AG04450 (cell line): ENCODE data around the gene ESR2. TPM values are rescaled to one million over a fixed set of nuclear protein-coding genes. Genes with fewer than 3 reads are reported as not detected.
"Not testable (repeated sequence)": the region's sequence is repeated elsewhere in the genome, so short reads cannot be mapped to it uniquely, and the experiment has no call there.

ENCODE experiments used
- CTCF ChIA-PET: fragments of 300-600, 350-600 bp; formaldehyde crosslinking; extraction: SDS; loops from one replicate; lab custom pipeline; 2022; ENCODE audit warnings: antibody characterized with exemption, inconsistent platforms; lab: Charles Lee
- POLR2A ChIA-PET: fragments of 350-600 bp; formaldehyde crosslinking; extraction: SDS; loops from one replicate; lab custom pipeline; 2021; ENCODE audit warnings: antibody characterized with exemption, inconsistent platforms; lab: Yijun Ruan, JAX
- DNase-seq: peaks from one replicate; pipeline ENCODE4 v3.0.0-alpha.2; 2011; ENCODE audit warnings: low read depth, low spot score
- H3K27ac ChIP-seq: one replicate; pipeline ENCODE4 v1.5.1; 2012; ENCODE audit warnings: low read depth, low read length, control low read depth
- H3K27me3 ChIP-seq: one replicate; pipeline ENCODE4 v1.6.0; 2012; ENCODE audit warnings: low read length; ENCODE audit not compliant: control insufficient read depth, insufficient read depth
- H3K4me3 ChIP-seq: 2 replicates; pipeline ENCODE4 v1.5.1; 2011; ENCODE audit warnings: mild to moderate bottlenecking, low read depth, low read length, control low read depth
- H3K9me3 ChIP-seq: 2 replicates; pipeline ENCODE4 v1.5.1; 2012; ENCODE audit warnings: low read length; ENCODE audit not compliant: control insufficient read depth, insufficient read depth
- polyA plus RNA-seq: library from polyadenylated mRNA; depleted of rRNA; stranded (reverse); fragments of >200 nt; gene quantifications from 2 replicates; pipeline ENCODE4 v1.2.3, GENCODE V29; 2011
- TF ChIP-seq, protein P1 (sequence below): IDR thresholded peaks from 2 replicates; pipeline ENCODE4 v1.5.1; 2011; ENCODE audit warnings: low read depth, low read length, control low read depth, inconsistent platforms

Gene ESR2
- polyA plus RNA-seq, 1 experiment = 0.04 TPM

DNA sequence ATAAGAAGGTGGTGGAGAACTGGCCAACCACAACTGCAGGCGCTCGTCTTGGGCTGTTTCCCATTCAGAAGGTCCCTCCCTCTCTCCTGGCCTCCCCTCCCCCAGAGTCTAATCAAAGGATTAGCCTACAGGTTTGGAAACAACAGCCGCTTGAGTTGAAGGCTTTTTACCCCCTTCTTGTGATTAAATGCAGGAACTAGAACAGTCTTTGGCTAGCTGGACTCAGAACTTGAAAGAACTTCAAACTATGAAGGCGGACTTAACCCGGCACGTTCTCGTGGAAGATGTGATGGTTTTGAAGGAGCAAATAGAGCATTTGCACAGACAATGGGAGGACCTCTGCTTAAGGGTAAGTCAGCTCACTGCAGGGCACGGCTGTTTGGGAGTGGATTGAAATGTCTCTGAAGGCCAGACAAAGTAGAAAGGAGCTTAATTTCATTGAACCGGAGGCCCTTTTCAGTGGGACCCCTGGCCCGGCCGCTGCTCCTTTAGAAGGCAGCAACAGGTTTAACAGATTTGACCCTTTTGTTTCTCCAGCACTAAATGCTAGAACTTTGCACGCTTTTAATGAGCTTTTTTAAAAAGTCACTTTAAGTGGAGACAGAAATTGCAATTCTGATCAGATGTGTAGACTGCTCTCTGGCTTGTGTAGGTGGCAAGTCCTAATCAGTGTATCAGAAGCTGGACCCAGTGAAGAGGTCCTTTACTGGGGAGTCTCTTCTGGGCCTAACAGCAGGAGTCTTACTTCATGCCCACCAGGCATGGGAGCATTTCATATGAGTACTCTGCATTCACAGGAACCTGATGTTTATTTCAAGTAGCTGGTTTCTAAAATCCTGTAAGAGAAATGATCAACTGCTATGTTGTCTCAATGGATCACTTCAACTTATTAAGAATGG, 107.7 kb downstream of the ESR2 start:
- Histone ChIP-seq H3K9me3 (no peaks in the 10 kb centered on the region), H3K27ac (no peak overlapping the region), H3K27me3 (no peaks in the 10 kb centered on the region), H3K4me3 (no peak overlapping the region)
- DNase-seq = no peak
- ChIA-PET CTCF (interaction anchor here (1.5 kb wide), 1 partner anchor 117 kb away, joined by 3 read pairs; no protein-coding TSS in a partner anchor), POLR2A (no interaction called here)
- TF ChIP-seq, protein P1, sequence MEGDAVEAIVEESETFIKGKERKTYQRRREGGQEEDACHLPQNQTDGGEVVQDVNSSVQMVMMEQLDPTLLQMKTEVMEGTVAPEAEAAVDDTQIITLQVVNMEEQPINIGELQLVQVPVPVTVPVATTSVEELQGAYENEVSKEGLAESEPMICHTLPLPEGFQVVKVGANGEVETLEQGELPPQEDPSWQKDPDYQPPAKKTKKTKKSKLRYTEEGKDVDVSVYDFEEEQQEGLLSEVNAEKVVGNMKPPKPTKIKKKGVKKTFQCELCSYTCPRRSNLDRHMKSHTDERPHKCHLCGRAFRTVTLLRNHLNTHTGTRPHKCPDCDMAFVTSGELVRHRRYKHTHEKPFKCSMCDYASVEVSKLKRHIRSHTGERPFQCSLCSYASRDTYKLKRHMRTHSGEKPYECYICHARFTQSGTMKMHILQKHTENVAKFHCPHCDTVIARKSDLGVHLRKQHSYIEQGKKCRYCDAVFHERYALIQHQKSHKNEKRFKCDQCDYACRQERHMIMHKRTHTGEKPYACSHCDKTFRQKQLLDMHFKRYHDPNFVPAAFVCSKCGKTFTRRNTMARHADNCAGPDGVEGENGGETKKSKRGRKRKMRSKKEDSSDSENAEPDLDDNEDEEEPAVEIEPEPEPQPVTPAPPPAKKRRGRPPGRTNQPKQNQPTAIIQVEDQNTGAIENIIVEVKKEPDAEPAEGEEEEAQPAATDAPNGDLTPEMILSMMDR = no peak

DNA sequence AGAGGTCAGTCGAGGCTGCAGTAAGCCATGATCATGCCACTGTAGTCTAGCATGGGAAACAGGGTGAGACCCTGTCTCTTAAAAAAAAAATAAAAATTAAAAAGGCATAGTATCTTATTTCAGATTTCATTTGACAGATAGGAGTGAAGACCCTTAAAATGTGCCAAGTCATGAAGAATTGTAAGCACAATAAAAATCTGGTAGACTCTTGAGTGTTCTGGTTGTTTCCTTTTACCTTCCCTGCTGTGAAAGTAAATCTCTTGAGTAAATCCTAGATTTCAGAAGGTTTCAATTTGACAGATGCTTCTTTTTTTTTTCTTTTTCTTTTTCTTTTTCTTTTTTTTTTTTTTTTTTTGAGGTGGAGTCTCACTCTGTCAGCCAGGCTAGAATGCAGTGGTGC, 109.0 kb downstream of the ESR2 start:
- CTCF ChIA-PET = no interaction called here
- Histone ChIP-seq H3K9me3 (no peaks in the 10 kb centered on the region), H3K27ac (no peak overlapping the region), H3K4me3 (no peak overlapping the region), H3K27me3 (no peaks in the 10 kb centered on the region)
- DNase-seq = no peak
- POLR2A ChIA-PET = no interaction called here
- TF ChIP-seq, protein P1 = no peak

DNA sequence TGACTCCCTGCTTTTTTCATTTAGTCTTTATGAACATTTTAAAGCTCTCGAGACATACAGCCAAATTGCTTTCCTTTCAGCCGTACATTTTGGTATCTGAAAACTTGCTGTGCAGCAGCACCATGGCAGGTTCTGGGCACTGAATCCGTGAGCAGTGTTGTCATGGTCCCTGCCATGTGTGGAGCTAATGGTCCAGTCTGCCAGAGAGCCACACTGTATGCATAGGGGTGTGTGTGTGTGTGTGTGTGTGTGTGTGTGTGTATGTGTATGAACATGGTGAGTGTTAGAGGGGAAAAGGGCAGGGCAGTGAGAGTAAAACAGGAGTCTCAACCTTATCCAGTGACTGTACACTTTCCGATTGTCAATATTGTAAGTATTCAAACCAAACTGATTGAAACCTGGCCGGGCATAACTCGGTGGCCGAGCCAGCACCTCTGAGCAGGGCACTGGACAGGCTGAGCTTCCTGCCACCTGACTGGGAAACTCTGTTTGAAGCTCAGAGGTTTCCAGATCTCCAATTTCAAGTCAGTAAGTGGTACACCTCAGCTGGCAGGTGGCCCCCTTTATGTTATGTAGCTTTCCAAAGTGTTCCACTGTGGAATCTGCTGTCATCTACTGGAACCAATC, 110.0 kb downstream of the ESR2 start:
- H3K27me3 ChIP-seq = no peaks in the 10 kb centered on the region

DNA sequence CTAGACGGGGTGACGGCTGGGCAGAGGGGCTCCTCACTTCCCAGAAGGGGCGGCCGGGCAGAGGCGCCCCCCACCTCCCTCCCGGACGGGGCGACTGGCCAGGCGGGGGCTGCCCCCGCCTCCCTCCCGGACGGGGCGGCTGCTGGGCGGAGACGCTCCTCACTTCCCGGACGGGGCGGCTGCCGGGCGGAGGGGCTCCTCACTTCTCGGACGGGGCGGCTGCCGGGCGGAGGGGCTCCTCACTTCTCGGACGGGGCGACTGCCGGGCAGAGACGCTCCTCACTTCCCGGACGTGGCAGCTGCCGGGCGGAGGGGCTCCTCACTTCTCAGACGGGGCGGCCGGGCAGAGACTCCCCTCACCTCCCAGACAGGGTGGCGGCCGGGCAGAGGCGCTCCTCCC, 111.3 kb downstream of the ESR2 start:
- POLR2A ChIA-PET, DNase-seq, H3K9me3 ChIP-seq, CTCF ChIA-PET, H3K4me3 ChIP-seq, H3K27ac ChIP-seq, H3K27me3 ChIP-seq: not testable (repeated sequence)

More for the DNA sequence above, 110.0 kb downstream of the ESR2 start:
- TF ChIP-seq, protein P1 = no peak
- POLR2A ChIA-PET = no interaction called here
- DNase-seq = no peak
- no peak overlapping the region for H3K4me3 ChIP-seq
- CTCF ChIA-PET = no interaction called here
- no peaks in the 10 kb centered on the region for H3K9me3 ChIP-seq
- H3K27ac ChIP-seq = no peak overlapping the region

DNA sequence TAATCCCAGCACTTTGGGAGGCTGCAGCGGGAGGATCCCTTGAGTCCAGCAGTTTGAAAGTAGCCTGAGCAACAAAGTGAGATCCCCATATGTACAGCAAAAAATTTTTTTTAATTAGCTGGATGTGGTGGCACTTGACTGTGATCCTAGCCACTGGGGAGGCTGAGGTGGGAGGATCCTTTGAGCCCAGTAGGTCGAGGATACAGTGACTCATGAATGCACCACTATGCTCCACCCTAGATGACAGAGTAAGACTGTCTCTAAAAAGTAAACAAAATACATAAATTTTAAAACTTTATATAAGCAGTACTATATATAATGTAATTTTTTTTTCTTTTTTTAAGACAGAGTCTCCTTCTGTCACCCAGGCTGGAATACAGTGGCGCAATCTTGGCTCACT, 115.4 kb downstream of the ESR2 start:
- no peaks in the 10 kb centered on the region for H3K9me3 ChIP-seq
- H3K4me3 ChIP-seq = no peak overlapping the region
- no peak overlapping the region for H3K27ac ChIP-seq
- ChIA-PET CTCF (no interaction called here), POLR2A (no interaction called here)
- TF ChIP-seq, protein P1 = no peak
- no peaks in the 10 kb centered on the region for H3K27me3 ChIP-seq
- no peak for DNase-seq
